KBM-7 (cell line): ENCODE data around the gene OR4C16.

Source experiments
- DNase-seq: peaks from one replicate; pipeline ENCODE4 v3.0.0-alpha.2; 2015
- in situ Hi-C: fragments of 300-500 bp; cut with MboI; formaldehyde crosslinking; loops from 2 replicates; pipeline ENCODE4 v1.14.3; 2020; ENCODE audit warnings: low sequenced_read_pairs, low pct_unique_long_range_greater_than_20kb, mixed read lengths

OR4C16 gene

GRCh38 chr11:55571828-55572227 is at the start of gene OR4C16:
Gene OR4C16 (plus strand): TSS chr11:55572128. CDS start chr11:55572128, 0 bp downstream.
- no peak for DNase-seq
- in situ Hi-C loops, result no loop called here

- in situ Hi-C loops, result no loop called here
- DNase-seq, result no peak
Observed at GRCh38 chr11:55554169-55554568, 17.8 kb upstream of the OR4C16 start, which contains the start of gene OR4C15. Gene OR4C15 (plus strand): TSS chr11:55554469. CDS start chr11:55554469, 0 bp downstream.

- in situ Hi-C loops, result no loop called here
Observed at GRCh38 chr11:55572548-55572947, 620 bp downstream of the OR4C16 start.

GRCh38 chr11:55607545-55607944 is 35.6 kb downstream of the OR4C16 start, which contains the start of gene OR4C11:
Gene OR4C11 (minus strand): TSS chr11:55607645. CDS start chr11:55604373, 3,272 bp downstream.
- no peak for DNase-seq
- in situ Hi-C loops, result no loop called here

More at GRCh38 chr11:55572548-55572947, 620 bp downstream of the OR4C16 start:
- no peak for DNase-seq
